NOMO-1 (cell line): ENCODE measurements around the gene ZBTB37.
"Not testable (repeated sequence)": the region's sequence is repeated elsewhere in the genome, so short reads cannot be mapped to it uniquely, and the experiment has no call there.

Source experiments
- DNase-seq, 2 experiments: peaks; one replicate each; lab custom pipeline; 2025; ENCODE audit not compliant: unreplicated experiment in 2 of 2; lab: John Stamatoyannopoulos, UW

The ZBTB37 gene

DNA sequence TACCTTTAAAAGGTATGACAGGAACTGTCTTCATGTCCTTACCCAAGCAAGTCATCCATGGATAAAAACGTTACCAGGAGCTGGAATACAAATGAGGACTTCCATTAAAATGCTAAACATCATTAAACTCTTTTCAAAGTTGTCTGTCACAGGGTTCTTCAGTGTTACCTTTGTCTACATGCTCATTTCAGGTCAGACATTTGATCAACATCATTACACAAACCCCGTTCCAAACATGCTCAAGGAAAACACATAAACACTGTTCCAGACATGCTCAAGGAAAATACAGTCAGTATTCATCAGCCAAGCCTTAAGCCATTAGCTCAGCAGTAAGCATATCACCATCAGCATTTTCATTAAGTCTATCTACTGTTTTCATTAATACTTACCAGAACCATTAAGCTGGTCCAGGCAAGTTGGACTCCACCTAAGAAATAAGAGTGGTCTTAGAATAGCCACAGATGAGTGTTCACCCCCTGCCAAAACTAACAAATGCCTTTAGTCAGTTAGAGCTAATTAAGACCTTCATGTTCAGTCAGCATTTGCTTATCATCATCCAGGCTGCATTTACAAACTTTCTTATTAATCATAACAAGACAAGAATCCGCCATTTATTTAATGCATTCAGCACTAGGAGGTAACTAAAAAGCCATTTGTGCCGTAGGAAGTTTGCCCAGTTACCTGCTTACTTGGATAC, 2.6 kb upstream of the ZBTB37 start:
- no peak for DNase-seq

DNA sequence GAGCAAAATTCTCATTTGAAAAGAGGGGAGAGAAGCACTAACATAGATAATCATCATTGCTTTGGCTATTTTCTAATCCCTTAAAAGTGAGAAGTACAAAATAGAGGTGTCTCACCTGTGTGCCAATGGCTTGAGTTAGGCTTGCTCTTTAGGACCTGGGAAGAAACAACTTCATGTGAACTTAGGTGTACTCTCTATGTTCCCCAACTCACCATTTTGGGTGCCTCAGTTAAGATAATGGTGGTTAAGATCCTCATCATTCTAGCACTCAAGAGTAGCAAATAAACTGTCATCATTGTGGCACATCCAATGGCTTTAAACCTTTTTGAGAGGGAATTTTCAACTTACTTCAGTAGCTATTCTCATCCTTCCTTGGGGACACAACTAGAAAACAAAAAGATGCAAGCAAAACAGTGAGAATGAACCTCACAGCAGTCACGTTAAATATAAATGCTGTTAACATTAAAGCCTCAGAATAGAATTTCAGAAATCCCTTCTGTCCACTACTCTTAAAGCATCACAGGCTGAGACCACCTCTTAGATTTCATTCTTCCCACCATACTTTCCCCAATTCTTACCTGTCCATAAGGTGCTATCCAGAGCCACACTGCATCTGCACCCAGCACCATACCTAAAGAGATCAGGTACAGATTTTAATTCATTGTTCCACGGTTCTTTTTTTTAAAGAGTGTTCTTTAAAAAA, 1.6 kb upstream of the ZBTB37 start:
- DNase-seq = no peak

DNA sequence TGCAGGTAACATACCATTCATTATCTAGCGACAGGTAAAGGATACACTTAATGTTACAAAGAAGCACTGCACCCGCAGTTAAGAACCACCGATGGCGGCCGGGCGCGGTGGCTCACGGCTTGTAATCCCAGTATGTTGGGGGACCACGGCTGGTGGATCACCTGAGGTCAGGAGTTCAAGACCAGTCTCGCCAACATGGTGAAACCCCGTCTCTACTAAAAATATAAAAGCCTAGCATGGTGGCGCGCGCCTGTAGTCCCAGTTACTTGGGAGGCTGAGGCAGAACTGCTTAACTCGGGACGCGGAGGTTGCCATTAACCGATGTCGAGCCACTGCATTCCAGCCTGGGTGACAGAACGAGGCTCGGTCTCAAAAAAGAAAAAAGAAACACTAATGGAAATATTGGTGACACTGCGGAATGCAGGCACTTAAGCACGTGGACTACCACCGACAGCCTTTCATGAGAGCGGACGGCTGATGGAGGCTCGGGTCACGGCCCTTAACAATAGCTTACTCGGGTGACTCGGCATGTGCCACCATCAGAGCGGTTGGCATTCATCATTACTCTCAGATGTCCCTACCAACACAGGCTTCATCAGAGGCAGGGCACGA, 933 bp upstream of the ZBTB37 start:
- no peak for DNase-seq

DNA sequence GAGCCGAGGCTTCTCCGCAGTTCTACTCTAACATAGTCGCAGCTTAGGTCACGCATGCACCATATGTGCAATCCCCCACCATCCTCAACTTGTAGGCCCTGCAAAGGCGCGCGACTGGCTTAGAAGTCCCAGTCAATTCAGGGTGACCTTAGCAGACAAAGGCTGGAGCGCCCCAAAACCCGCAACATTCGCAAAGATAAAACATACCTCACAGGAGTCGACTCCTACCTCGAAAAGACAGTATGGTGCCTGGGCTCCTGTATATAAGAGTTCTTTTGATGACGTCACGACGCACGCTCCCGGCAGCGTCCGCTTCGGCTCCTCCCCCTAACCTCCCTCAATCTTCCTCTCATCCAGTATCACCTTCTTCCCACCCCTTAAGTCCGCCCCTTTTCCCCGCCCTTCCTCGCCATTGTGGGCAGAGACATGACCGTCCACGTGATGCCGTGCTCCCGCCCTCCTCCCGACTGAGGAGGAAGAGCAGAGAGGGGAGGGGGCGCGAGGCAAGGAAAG, 371 bp upstream of the ZBTB37 start, which contains the start of gene GAS5:
GAS5 (minus strand) TSS at position 237 of the 513 bp plus-strand sequence.
- DNase-seq = peak; percentile 96 to 97

DNA sequence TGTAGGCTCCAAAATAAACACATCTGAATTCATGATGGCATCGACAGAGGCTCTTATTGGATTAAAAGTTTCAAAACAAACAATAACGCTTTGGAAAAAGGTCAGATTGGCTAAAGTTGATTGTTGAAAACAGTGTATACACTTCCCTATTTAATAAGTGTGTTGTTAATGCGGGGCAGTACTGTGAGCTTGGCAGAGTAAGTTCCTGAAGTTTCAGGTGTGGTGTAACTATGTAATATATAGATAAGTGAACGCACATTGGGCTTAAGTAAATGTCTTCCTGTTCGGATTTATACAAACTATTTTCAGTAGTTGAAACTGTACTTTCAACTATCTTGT, 810 bp downstream of the ZBTB37 start:
- DNase-seq = peak in 1 of 2 experiments; percentile 57

DNA sequence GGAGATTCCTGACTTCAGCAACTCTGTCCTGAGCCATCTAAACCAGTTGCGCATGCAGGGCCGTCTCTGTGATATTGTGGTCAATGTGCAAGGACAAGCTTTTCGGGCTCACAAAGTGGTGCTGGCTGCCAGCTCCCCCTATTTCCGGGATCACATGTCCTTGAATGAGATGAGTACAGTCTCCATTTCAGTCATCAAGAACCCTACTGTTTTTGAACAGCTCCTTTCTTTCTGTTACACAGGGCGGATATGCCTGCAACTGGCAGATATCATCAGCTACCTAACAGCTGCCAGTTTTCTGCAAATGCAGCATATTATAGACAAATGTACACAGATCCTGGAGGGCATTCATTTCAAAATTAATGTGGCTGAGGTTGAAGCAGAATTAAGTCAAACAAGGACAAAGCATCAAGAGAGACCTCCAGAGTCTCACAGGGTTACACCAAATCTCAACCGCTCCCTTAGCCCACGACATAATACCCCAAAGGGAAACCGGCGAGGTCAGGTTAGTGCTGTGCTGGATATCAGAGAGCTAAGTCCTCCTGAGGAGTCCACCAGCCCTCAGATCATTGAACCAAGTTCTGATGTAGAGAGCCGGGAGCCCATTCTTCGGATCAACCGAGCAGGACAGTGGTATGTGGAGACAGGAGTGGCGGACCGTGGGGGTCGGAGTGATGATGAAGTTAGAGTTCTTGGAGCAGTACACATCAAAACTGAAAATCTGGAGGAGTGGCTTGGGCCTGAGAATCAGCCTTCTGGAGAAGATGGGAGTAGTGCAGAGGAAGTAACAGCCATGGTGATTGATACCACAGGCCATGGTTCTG, 2.3 kb downstream of the ZBTB37 start:
- no peak for DNase-seq

DNA sequence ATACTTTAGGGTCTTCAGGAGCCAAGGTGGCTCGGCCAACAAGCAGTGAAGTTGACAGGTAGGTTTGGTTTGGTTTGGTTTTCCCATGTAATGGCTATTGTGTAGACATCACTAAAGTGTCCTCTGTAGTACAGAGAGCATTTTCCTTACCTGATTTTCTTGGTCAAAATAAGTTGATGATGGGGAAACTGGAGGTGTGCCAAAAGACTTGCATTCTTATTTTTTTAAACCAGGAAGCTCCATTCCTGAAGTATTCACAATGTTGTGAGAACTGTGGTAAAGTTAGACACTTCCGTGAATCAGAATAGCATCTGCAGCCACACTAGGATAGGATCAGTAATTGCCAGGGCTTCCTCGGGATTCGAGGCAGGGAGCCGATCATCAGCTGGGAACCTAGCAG, 2.9 kb downstream of the ZBTB37 start:
- no peak for DNase-seq

DNA sequence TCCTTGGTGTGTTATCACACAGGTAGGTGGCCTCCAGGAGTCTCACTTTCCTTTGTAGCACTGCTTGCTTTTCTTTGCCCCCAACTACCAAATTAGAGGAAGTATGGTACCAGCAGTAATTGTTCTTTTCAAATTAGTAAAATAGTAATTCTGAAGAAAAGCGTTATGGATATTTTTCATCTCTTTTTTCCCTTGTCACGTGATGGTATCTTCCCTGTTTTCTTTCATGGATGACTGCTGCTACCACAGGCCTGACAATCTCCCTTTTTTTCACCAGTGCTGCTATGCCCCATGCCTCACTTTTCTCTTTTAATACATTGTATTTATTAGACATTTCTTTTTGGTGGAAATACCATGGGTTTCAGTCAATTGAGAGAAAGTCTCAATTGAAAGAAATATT, 3.3 kb downstream of the ZBTB37 start:
- no peak for DNase-seq

DNA sequence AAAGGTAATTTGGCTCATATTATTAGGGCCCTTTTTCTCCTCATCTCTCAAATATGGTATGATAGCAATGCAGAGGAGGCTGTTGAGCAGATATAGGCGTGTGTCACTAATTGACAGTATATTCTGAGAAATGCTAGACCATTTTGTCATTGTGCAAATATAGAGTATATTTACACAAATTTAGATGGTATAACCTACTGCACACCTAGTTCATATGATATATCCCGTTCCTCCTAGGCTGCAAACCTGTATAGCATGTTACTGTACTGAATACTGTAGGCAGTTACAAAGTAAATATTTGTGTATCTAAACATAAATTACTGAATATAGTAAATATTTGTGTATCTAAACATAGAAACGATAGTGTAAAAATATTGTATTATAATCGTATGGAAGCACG, 8.6 kb downstream of the ZBTB37 start:
- no peak for DNase-seq

DNA sequence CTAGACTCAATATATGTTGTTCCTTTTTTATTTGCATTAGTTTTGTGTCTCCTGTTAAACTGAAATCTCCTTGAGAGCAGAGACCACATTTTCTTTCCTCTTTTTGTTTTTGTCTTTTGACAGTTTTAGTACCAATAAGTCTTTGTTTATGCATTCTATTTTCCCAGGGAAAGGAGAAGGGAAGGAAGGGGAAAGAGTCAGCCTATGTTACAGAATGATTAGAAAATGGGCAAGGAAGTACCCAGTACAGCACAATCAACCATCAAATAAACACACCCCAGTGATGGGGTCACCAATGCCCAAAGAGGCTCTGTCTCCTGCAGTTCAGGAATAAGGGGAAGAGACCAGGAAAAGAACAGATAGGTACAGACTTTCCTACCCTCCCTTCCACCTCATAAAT, 10.1 kb downstream of the ZBTB37 start:
- DNase-seq = no peak

DNA sequence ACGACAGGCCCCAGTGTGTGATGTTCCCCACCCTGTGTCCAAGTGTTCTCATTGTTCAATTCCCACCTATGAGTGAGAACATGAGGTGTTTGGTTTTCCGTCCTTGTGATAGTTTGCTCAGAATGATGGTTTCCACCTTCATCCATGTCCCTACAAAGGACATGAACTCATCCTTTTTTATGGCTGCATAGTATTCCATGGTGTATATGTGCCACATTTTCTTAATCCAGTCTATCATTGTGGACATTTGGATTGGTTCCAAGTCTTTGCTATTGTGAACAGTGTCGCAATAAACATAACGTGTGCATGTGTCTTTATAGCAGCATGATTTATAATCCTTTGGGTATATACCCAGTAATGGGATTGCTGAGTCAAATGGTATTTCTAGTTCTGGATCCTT, 12.9 kb downstream of the ZBTB37 start:
- DNase-seq = not testable (repeated sequence)

DNA sequence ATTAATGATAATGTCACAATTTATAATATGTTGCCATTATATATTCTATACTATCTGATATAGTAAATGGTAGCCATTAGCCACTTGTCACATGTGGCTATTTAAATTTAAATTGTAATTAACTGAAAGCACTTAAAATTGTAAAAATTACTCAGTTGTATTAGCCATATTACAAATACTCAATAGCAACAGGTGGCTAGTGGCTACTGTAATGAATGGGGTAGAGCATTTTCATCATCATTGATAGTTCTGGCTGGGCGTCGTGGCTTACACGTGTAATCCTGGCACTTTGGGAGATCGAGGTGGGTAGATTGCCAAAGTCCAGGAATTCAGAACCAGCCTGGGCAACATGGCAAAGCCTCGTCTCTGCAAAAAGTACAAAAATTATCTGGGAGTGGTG, 16.5 kb downstream of the ZBTB37 start:
- DNase-seq = no peak

DNA sequence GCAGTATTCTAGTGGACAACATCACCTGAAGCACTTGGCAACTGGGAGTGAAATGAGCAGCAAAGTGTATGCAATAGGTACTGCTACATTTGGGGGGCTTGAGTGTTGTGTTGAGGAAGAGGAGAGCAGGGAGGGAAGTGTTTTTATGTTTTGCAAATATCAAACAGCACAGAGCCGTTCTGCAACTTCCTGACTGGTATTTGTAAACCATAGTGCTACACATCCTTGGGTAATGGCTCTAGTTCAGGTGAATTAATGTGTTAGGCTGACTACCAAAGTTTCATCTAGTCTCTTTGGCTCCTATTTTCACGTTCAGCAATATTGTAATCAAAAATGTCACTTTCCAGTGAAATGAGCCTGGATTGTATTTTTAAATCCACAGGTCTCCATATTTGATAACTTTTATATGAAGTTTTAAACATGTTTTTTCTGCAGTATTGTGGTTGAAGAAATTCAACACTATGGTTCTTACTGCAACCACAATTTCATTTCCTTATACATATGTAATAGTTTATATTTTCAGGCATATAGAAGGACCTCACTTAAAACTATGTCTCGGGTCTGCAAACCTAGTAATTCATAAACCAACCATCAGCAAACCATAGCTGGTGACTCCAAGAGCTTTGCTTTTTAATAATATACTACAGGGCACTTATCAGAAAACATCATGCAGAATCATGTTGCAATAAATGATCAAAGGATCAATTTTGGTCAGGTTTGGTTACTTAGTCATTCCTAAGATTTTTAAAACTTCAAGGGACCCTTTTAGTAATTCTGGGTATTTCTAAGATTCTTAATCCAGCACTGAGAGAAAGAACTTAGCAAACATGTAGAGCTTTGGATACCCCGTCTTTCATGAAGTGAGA, 18.8 kb downstream of the ZBTB37 start:
- DNase-seq = no peak

DNA sequence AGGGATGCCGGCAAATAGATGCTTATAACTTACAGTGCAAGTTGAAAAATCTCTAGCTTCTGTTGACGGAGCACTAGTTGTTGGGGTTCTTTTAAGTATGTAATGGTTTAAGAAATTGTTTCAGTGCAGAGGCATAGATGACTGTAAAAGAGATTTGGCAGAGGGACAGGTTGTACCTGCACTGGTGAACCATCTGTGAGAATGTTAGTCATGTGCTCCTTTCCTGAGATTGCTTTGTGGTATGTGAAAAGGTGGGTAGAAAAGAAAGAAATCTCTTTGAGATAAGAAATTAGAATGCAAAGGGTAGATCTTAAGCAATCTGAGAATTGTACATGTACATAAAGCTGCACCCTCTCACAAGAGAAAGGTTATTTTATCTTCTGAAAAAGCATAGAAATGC, 19.4 kb downstream of the ZBTB37 start:
- no peak for DNase-seq

DNA sequence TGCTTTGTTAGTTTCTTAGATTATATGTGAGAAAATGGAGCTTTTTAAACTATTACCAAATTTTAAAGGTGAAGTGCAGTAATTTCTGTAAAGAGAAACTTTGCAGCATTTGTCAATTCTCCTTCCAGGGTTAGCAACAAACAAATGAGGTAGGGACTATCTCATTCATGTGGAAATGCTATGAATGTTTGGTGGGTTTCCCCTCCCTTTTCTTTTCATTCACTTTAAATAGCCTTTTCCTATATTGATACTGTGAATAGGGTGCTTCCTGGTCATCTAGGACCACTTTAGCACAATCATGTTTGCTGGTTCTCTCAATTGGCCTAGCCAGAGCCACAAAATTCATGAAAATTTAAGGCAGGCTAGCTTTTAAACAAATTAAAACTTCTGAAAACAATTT, 20.6 kb downstream of the ZBTB37 start:
- DNase-seq = no peak

DNA sequence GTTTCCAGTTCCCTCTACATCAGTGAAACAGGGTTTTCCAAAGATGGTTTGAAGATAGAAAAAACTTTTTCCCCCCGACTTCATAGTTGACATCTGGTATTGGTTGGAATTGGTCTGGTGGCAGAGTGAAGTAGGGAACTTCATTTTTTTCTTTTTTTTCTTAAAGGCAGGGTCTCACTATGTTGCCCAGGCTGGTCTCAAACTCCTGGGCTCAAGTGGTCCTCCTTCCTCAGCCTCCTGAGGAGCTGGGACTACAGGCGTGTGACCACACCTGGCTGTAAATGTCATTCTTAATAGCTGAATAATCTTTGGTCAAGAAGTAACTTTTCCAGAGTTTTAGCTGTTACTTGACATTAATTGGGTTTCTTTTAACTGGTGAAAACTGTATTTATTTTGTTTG, 21.7 kb downstream of the ZBTB37 start:
- DNase-seq = no peak

DNA sequence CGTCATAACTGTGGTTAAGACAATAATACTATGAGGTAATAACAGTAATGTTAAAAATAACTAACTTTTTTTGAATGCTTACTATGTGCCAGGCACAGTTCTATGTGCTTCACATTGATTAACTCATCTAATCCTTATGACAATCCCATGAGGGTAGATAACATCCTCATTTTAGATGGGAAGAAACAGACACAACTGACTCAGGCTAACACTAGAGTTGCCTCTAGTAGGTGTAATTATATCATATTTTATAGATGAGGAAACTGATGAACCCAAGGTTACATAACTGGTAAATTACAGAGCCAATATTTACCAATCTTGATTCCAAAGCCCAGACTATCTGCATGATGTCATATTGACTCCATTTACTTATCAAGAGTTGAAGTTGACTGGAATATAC, 25.4 kb downstream of the ZBTB37 start:
- DNase-seq = no peak

DNA sequence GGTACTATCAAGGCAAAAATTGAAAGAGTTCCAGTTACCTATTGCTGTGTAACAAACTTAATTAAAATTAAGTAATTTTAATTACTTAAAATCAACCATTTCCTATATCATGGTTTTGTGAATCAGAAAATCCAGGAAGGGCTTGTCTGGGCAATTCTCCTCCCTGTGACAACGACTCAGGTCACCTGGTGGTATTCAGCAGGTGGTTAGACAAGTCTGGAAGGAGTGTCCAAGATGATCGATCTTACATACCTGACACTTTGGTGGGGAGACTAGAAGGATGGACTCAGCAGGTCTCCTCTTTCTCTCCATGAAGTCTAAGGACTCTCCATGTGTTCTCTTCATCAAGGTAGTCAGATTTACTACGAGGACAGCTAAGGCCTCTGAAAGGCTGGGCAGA, 26.0 kb downstream of the ZBTB37 start:
- DNase-seq = no peak

DNA sequence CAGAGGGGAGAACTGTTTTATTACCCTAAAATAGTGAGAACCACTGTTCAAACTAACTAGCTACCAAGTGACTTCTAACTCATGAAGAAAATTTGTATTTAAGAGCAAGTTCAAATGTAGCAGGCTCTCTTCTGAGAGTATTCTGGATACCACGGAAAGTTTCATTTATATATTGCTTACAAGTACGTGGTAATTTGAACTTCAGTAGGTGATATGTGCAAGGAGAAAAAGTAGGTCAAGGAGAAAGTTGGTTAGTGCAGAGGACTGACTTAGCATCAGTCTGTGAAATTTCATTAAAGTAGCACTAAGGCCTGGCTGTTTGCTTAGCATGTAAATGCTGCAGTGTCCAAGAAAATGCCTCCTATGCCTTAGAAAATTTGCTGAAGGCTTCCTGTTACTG, 32.2 kb downstream of the ZBTB37 start:
- DNase-seq = no peak

DNA sequence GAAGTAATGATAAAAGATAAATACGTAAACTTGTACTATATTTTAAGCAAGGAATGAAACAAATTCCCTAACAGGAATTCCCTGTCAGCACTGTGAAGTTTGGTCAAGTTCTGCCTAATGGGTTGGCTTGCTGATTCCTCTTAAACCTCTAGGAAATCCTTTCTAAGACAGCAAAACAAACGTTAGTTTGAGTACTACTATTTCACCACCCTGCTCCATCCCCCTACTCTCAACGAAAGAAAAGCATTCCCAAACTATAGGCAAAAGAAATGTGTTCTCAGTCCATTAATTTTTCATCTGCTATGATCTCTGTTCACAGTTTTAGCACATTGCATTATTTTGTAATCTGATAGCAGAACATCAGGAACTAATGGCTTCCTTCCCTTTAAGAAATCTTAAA, 32.8 kb downstream of the ZBTB37 start:
- no peak for DNase-seq
